ENCODE results near the gene UNC93B1.

Gene UNC93B1

DNA sequence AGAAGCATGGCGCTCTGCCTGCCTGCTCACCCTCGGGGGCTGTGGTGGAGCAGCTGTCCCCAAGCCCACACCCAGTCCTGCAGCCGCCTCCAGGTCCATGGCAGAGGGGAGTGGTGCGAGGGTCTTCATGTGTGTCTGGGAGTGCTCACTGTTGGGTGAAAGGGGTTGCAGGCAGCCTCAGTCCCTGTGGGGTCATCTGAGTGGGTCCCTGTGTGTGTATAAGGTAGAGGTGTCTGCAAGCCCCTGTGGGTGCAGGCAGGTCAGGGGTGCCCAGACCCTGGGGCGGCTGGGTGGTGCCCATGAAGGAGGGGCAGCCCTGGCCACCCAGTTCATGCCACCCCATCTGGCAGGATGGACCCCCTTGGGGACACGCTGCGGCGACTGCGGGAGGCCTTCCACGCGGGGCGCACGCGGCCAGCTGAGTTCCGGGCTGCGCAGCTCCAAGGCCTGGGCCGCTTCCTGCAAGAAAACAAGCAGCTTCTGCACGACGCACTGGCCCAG is 11.1 kb upstream of the UNC93B1 start:
- no peaks in the 10 kb centered on the region for H3K9me3 ChIP-seq (ENCODE audit: control insufficient read depth, low read length)
- peaks cover 25% of the 10 kb centered on the region for H3K4me1 ChIP-seq (ENCODE audit: control insufficient read depth, insufficient read depth, low read length)
- no peaks in the 10 kb centered on the region for H3K36me3 ChIP-seq (ENCODE audit: control insufficient read depth, insufficient read depth, low read length)
- H3K4me3 ChIP-seq (ENCODE audit: insufficient read depth, low read depth, low read length) = no peak overlapping the region
- WGBS, 2 experiments = 93 to 94% methylated on average over 19 of the region's 19 CpGs
- no peaks in the 10 kb centered on the region for H3K27me3 ChIP-seq (ENCODE audit: control insufficient read depth, insufficient read depth, low read length, poor library complexity, severe bottlenecking)
- H3K27ac ChIP-seq (ENCODE audit: insufficient read depth, low read depth, low read length, poor library complexity, severe bottlenecking) = no peak overlapping the region

DNA sequence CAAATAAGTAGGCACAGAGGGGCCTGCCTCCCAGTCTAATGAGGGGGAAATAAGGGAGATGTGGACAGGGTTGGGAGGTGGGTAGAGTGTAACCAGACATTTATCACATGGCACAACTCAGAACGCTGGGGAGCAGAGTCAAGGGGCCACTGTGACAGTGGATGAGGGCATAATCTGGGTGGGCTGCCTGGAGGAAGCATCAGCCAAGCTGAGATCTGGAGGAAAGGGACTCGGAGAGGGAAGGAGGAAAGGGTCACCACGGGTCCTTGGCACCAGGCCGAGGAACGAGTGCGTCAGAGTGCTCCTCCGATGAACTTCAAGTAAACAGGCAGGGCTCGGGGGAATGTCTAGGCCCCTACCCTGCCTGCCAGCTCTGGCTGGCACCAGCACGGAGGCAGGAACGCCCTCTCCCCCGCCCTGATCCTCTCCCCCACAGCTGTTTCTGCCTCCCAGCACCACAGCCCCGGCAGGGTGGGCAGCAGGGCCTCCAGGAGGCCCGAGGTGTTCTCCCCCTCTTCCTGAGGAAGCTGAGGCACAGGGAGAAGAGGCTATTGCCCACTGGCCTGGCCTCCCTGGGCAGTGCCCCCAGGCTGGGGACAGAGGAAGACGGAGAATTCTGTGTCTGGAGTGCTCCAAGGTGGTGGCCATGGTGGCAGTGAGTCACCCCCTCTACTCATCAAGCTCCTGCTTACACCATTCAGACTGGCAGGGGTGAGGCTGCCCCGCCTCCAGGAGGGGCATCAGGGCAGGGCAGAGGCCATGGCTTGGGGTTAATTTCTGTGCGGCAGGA is 10.5 kb upstream of the UNC93B1 start:
- Histone ChIP-seq H3K4me1 (ENCODE audit: control insufficient read depth, insufficient read depth, low read length) (peaks cover 25% of the 10 kb centered on the region), H3K27me3 (ENCODE audit: control insufficient read depth, insufficient read depth, low read length, poor library complexity, severe bottlenecking) (no peaks in the 10 kb centered on the region)

DNA sequence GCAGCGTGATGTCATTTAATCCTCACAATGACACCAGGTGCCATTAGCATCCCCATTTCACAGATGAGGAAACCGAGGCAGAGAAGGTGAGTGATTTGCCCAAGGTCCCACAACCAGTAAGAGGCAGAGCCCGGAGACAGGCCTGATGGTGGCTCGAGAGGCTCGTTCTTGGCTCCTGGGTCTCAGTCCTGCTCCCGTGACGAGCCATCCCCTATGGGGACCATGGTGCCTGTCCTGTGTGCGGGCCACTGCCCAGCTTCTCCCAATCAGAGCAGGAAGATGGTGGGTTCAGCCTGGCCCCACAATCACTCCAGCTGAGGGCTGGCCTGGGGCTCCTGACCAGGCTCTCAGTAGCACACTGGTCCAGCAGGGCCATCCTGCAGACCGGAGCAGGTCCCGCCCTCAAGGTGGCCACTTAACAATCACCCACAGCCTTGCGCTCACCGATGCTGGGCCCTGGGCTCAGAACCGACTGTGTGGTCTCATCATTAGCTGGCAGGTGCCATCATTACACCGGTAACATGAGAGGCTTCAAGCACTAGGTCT is 9.8 kb upstream of the UNC93B1 start:
- H3K36me3 ChIP-seq (ENCODE audit: control insufficient read depth, insufficient read depth, low read length) = no peaks in the 10 kb centered on the region
- H3K27me3 ChIP-seq (ENCODE audit: control insufficient read depth, insufficient read depth, low read length, poor library complexity, severe bottlenecking) = no peaks in the 10 kb centered on the region
- no peaks in the 10 kb centered on the region for H3K9me3 ChIP-seq (ENCODE audit: control insufficient read depth, low read length)
- WGBS, 2 experiments = 93 to 94% methylated on average over 14 of the region's 14 CpGs
- H3K4me1 ChIP-seq (ENCODE audit: control insufficient read depth, insufficient read depth, low read length) = peaks cover 25% of the 10 kb centered on the region
- H3K27ac ChIP-seq (ENCODE audit: insufficient read depth, low read depth, low read length, poor library complexity, severe bottlenecking) = peak overlapping the region; percentile 57
- H3K4me3 ChIP-seq (ENCODE audit: insufficient read depth, low read depth, low read length) = no peak overlapping the region

More for the DNA sequence above, 10.5 kb upstream of the UNC93B1 start:
- Histone ChIP-seq H3K36me3 (ENCODE audit: control insufficient read depth, insufficient read depth, low read length) (no peaks in the 10 kb centered on the region), H3K27ac (ENCODE audit: insufficient read depth, low read depth, low read length, poor library complexity, severe bottlenecking) (no peak overlapping the region), H3K4me3 (ENCODE audit: insufficient read depth, low read depth, low read length) (no peak overlapping the region), H3K9me3 (ENCODE audit: control insufficient read depth, low read length) (no peaks in the 10 kb centered on the region)
- WGBS, 2 experiments = 87 to 88% methylated on average over 16 of the region's 16 CpGs

DNA sequence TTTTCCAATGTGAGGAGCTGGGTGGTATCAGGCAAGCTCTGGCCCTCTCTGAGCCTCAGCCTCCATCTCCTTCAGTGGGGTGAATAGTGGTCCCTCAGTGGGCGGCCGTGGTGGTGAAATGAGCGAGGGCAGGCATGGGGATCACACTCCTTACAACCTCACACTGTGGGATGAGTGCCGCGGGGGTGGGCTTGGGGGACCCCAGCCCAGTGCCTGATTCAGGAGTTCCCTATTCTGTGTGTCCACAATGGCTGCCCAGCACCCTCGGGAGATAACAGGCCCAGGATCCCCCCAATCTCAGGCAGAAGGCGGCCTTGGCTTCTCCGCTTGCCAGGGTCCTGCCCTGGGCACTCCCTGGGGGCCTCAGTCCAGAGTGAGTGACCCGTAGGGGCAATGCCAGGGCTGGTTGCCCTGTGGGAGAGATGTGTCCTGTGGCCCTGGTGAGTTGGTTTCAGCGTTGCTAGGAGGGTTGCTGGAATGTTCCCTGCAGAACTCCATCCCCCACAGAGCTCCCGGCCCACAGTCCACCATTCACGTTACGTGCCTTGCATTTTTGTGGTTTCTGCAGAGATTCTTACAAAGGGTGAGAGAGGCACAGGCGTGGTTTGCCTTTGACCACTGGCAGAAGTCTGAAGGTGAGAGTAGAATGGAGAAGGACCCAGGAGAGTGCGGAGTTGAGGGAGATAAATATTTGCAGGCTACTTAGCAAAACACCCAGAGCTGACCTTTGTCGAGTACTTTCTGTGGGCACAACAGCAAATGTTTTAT is 9.1 kb upstream of the UNC93B1 start:
- Histone ChIP-seq H3K27me3 (ENCODE audit: control insufficient read depth, insufficient read depth, low read length, poor library complexity, severe bottlenecking) (no peaks in the 10 kb centered on the region), H3K4me3 (ENCODE audit: insufficient read depth, low read depth, low read length) (no peak overlapping the region), H3K4me1 (ENCODE audit: control insufficient read depth, insufficient read depth, low read length) (peaks cover 25% of the 10 kb centered on the region), H3K9me3 (ENCODE audit: control insufficient read depth, low read length) (no peaks in the 10 kb centered on the region), H3K36me3 (ENCODE audit: control insufficient read depth, insufficient read depth, low read length) (no peaks in the 10 kb centered on the region), H3K27ac (ENCODE audit: insufficient read depth, low read depth, low read length, poor library complexity, severe bottlenecking) (peak overlapping the region; percentile 57)
- WGBS, 2 experiments = 83 to 89% methylated on average over 16 of the region's 16 CpGs

DNA sequence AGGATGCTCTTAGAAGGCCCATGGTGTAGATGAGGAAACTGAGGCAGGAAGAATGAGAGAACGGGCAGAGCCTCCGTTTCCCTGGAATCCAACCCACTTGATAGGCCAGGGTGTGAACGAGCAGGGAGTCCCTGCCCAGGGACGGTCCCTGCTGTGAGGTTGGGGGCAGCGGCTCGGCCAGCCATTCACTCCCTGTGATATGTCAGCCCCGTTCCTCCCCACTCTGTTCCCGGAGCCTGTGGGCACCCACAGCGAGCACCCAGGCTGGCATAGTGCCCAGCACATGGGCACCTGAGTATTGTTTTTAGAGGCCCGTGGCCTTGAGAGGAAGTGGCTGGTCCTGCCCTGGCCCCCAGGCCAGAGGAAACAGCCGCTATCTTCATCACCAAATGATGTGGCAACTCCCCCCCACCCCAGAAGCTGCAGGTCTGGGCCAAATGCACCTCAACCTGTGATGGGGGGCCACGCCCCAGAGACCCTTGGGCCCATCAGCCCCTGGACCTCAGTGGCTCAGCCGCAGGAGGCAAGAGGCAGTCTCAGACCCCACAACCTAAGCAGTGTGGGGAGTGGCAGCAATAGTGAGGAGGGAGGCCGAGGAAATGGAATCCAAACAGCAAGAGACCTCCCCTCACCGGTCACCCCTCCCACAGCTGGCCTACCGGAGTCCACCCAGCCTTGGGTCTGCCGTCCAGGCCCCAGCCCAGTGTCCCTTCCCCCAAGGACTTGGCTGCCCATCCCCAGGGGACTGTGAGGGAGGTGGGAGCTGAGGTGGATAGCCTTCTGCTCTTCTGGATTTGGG is 8.3 kb upstream of the UNC93B1 start:
- Histone ChIP-seq H3K4me3 (ENCODE audit: insufficient read depth, low read depth, low read length) (no peak overlapping the region), H3K27me3 (ENCODE audit: control insufficient read depth, insufficient read depth, low read length, poor library complexity, severe bottlenecking) (no peaks in the 10 kb centered on the region), H3K27ac (ENCODE audit: insufficient read depth, low read depth, low read length, poor library complexity, severe bottlenecking) (peak overlapping the region; percentile 44), H3K36me3 (ENCODE audit: control insufficient read depth, insufficient read depth, low read length) (no peaks in the 10 kb centered on the region), H3K4me1 (ENCODE audit: control insufficient read depth, insufficient read depth, low read length) (peaks cover 25% of the 10 kb centered on the region), H3K9me3 (ENCODE audit: control insufficient read depth, low read length) (no peaks in the 10 kb centered on the region)
- WGBS, 2 experiments = 91 to 92% methylated on average over 17 of the region's 17 CpGs

DNA sequence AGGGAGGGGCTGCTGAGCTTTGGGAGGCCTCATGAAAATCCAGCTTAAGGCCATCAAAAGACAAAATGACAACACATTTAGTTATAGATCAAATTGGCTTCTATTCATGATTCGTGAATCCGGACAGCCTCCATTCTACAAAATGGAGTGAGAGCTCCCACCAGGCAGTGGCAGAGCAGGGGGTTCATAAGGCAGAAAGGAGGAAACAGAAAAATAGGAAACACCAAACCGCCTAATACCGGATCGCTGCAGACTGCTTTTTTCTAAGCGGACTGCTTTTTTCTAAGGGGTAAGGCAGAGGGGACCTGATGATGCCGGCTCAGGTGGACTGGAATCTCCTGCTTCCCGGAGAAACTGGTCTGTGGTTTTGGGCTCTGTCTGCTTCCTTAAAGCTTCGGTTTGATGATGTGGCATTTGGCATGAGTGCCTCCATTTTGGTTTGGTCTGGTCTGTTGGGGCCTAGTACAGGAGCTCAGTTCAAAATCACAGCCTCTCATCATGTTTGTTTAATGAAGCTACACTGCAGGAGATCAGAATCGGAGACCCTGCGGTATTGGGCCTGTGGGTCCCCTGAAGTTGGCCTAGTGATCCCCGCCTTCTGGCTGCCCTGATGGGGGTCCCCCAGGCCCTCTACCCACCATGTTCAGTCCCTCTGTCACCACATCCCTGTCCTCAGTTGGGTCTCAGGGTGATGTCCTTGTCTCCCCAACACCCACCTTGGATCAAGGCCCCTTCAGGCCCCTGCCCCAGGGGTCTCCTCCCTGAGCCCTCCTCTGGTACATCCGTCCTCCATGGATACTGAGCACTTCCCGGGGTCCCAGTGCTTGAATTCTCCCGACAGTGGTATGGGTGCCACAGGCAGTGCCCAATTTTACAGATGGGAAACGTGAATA is 7.4 kb upstream of the UNC93B1 start:
- H3K4me3 ChIP-seq (ENCODE audit: insufficient read depth, low read depth, low read length) = no peak overlapping the region

DNA sequence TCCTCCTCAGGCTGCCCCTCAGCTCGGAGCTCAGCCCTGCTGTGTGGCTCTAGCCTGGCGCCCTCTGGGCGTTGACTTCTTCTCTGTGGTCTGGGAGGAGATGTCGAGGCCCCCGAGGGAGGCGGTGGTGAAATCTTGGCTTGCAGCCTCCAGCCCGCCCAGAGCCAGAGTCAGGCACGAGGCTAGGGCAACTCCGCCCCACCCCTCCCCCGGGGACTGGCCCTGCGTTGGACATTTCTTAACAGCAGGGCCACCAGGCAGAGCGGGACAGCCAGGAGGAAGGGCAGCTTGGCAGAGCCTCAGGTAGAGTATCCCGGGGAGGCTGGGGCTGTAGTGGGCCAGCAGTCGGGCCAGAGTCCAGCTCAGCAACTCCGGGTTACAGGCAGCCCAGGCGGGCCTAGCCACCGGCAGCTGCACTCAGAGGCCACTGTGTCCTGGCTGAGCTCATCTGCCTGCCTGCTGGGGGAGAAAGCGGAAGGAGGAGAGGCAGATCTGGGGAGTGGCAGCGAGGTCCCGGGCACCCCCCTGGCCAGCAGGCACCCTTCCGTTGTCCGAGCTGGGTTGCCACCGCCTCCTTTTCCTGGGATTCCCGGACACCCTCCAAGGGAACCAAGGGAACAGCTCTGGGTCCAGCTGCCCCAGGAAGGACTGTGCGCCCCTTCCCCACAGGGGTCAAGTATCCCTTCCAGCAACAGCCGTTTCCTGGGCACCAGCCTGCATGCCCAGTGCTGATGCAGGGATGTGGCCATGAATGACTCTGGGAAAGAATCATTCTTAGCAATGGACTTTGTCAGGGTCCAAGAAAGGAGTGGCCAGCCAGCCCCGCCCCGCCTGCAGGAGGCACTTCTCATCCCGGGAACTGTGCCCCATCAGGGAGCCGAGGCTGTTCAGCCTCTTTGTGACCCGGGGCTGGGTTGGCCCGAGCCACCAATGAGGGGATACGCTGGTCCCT is 6.5 kb upstream of the UNC93B1 start, which contains the start of gene ALDH3B1:
Gene ALDH3B1 (plus strand): TSS at position 238 of the 952 bp plus-strand sequence. CDS start 4,971 bp downstream, outside the sequence.
- H3K27ac ChIP-seq (ENCODE audit: insufficient read depth, low read depth, low read length, poor library complexity, severe bottlenecking) = peak within 1 kb of the TSS; percentile 36
- H3K27me3 ChIP-seq (ENCODE audit: control insufficient read depth, insufficient read depth, low read length, poor library complexity, severe bottlenecking) = no peaks in the 10 kb centered on the region
- peaks cover 25% of the 10 kb centered on the region for H3K4me1 ChIP-seq (ENCODE audit: control insufficient read depth, insufficient read depth, low read length)
- no peaks in the 10 kb centered on the region for H3K9me3 ChIP-seq (ENCODE audit: control insufficient read depth, low read length)
- H3K4me3 ChIP-seq (ENCODE audit: insufficient read depth, low read depth, low read length) = no peak within 1 kb of the TSS
- H3K36me3 ChIP-seq (ENCODE audit: control insufficient read depth, insufficient read depth, low read length) = no peaks in the 10 kb centered on the region
- 45 to 49% methylated on average over 33 of the region's 33 CpGs for WGBS, 2 experiments

More for the DNA sequence above, 7.4 kb upstream of the UNC93B1 start:
- WGBS, 2 experiments = 92 to 93% methylated on average over 16 of the region's 16 CpGs
- H3K27me3 ChIP-seq (ENCODE audit: control insufficient read depth, insufficient read depth, low read length, poor library complexity, severe bottlenecking) = no peaks in the 10 kb centered on the region
- no peak overlapping the region for H3K27ac ChIP-seq (ENCODE audit: insufficient read depth, low read depth, low read length, poor library complexity, severe bottlenecking)
- H3K36me3 ChIP-seq (ENCODE audit: control insufficient read depth, insufficient read depth, low read length) = no peaks in the 10 kb centered on the region
- peaks cover 25% of the 10 kb centered on the region for H3K4me1 ChIP-seq (ENCODE audit: control insufficient read depth, insufficient read depth, low read length)
- H3K9me3 ChIP-seq (ENCODE audit: control insufficient read depth, low read length) = no peaks in the 10 kb centered on the region

DNA sequence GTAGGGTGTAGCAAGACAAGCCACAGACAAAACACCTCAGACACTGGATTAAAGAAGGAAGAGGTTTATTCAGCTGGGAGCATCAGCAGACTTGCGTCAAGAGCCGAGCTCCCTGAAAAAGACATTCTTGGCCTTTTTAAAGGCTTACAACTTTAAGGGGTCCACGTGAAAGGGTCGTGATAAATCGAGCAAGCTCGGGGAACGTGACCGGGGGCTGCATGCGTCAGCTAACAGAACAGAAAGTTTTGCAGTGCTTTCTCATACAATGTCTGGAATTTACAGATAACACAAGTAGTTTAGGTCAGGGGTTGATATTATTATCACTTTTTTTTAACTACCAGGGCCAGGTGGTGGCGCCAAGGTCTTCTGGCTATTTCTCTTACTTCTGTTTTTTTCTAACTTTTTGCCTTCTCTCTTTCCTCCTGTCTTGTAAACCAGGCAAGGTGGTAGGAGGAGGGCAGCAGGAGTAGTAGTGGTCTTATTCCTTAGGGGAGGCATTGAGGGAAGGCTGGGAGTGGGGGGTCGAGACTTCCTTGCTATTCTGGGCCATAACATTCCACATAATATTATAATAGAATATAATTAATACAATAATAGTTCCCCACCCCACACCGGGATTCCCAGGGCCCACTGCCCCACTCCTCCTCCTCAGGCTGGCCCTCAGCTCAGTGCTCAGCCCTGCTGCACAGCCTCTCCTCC is 5.6 kb upstream of the UNC93B1 start:
- Histone ChIP-seq H3K27me3 (ENCODE audit: control insufficient read depth, insufficient read depth, low read length, poor library complexity, severe bottlenecking) (peaks cover 1% of the 10 kb centered on the region), H3K27ac (ENCODE audit: insufficient read depth, low read depth, low read length, poor library complexity, severe bottlenecking) (no peak overlapping the region), H3K36me3 (ENCODE audit: control insufficient read depth, insufficient read depth, low read length) (no peaks in the 10 kb centered on the region), H3K4me3 (ENCODE audit: insufficient read depth, low read depth, low read length) (no peak overlapping the region), H3K9me3 (ENCODE audit: control insufficient read depth, low read length) (no peaks in the 10 kb centered on the region), H3K4me1 (ENCODE audit: control insufficient read depth, insufficient read depth, low read length) (peaks cover 25% of the 10 kb centered on the region)
- WGBS, 2 experiments = 87 to 90% methylated on average over 11 of the region's 12 CpGs
